Thoracic aorta (tissue), 2 donors: ENCODE data around the gene DNM3. TPM values are rescaled to one million over a fixed set of nuclear protein-coding genes. Genes with fewer than 3 reads are reported as not detected.
A peak's percentile ranks its signal among the peaks of the same experiment; 100 is the strongest.

Experiments
- ATAC-seq: fragments of 150-250 bp; one replicate; pipeline ENCODE4 v1.8.0; 2017; ENCODE audit warnings: low read depth; ENCODE audit not compliant: insufficient number of reproducible peaks, low FRiP score
- DNase-seq: peaks from one replicate; pipeline ENCODE4 v3.0.0-alpha.2; 2020; ENCODE audit warnings: low spot score
- H3K27ac ChIP-seq, 2 donors: fragments of 200-600 bp; sonication (generic); 1 replicate in 1 of 2; 2 replicates in 1 of 2; pipeline ENCODE4 v1.5.1; 2016; ENCODE audit warnings: mild to moderate bottlenecking in 2 of 2, moderate library complexity in 2 of 2
- H3K27me3 ChIP-seq: fragments of 200-600 bp; sonication (generic); replicated peaks from 2 replicates; pipeline ENCODE4 v1.6.0; 2016; ENCODE audit warnings: mild to moderate bottlenecking; ENCODE audit not compliant: insufficient read depth
- H3K36me3 ChIP-seq: fragments of 200-600 bp; sonication (generic); one replicate; pipeline ENCODE4 v1.5.1; 2016
- H3K4me1 ChIP-seq, 2 donors: fragments of 200-600 bp; sonication (generic); 1 replicate in 1 of 2; 2 replicates in 1 of 2; pipeline versions ENCODE4 v1.5.1 to v1.6.0; 2016; ENCODE audit warnings: low read depth in 2 of 2, mild to moderate bottlenecking in 1 of 2; ENCODE audit not compliant: control insufficient read depth in 1 of 2
- H3K4me3 ChIP-seq: fragments of 200-600 bp; sonication (generic); 2 replicates; pipeline ENCODE4 v1.5.1; 2016; ENCODE audit warnings: mild to moderate bottlenecking
- H3K9me3 ChIP-seq: fragments of 200-600 bp; sonication (generic); 2 replicates; pipeline ENCODE4 v1.5.1; 2016
- total RNA-seq, 2 donors: library from RNA; depleted of rRNA; stranded (reverse); fragments of >200 nt; gene quantifications; one replicate each; pipeline versions ENCODE4 v1.1.0 to v1.2.3, GENCODE V29; 2016
- TF ChIP-seq, protein P1 (sequence below): fragments of 200-600 bp; sonication (generic); IDR thresholded peaks from one replicate; pipeline ENCODE4 v1.5.1; 2019; ENCODE audit warnings: antibody characterized with exemption

The DNM3 gene
- total RNA-seq, 2 donors from 2014 or later: 5.8 to 7.5 TPM

DNA sequence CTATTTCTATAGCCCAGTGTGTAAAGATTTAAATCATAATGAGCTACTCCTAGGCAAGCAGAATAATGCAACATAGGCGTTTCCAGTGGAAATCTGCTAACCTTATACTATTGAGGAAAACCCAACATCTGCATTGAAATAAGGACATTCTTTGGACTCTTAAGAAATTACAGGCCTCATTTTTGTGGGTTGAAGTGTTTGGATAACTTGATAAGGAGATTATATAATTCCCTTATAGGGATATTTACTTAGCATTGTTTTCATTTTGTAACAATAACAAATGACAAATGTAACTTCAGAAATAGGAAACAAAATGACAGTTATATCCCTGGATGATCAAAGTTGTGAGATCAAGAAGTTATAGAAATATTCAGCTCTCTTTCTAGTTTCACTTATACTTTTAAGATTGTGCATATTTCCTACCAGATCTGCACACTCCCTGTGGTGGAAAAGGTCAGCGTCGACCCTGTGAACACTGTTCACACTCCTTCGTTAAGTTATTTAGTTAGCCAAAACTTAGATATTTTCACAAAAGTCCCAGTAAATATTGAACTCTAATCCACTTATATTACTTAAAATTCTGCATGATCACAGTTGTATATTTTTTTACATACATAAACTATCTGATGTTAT lies 294.8 kb downstream of the DNM3 start:
- ATAC-seq (no peak), DNase-seq (no peak)
- TF ChIP-seq, protein P1, sequence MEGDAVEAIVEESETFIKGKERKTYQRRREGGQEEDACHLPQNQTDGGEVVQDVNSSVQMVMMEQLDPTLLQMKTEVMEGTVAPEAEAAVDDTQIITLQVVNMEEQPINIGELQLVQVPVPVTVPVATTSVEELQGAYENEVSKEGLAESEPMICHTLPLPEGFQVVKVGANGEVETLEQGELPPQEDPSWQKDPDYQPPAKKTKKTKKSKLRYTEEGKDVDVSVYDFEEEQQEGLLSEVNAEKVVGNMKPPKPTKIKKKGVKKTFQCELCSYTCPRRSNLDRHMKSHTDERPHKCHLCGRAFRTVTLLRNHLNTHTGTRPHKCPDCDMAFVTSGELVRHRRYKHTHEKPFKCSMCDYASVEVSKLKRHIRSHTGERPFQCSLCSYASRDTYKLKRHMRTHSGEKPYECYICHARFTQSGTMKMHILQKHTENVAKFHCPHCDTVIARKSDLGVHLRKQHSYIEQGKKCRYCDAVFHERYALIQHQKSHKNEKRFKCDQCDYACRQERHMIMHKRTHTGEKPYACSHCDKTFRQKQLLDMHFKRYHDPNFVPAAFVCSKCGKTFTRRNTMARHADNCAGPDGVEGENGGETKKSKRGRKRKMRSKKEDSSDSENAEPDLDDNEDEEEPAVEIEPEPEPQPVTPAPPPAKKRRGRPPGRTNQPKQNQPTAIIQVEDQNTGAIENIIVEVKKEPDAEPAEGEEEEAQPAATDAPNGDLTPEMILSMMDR: no peak
- peak overlapping the region; percentile 60 for H3K4me3 ChIP-seq
- H3K36me3 ChIP-seq: no peaks in the 10 kb centered on the region
- no peaks in the 10 kb centered on the region for H3K27me3 ChIP-seq
- no peaks in the 10 kb centered on the region for H3K9me3 ChIP-seq
- H3K27ac ChIP-seq: peak overlapping the region; percentile 52 to 89
- H3K4me1 ChIP-seq: peaks cover 10 to 31% of the 10 kb centered on the region in 2 donors

DNA sequence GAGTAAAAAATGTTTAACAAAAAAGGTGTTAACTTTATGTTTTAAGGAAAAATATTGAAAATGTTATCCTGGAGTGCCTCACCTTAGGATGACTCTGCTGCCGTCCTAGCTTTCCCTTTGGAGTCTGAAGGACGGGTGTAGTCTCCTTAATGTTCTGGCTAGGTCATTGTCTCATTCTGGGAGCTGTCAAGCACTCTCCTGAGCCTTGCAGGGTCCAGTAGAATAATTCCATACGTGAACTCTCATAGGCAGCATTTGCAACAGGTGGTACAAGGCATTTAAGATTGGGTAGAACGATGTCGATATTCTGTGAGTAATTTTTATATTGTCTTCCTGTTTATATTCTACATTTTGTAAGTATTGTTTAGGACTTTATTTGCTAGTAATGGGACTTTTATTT lies 295.6 kb downstream of the DNM3 start:
- no peaks in the 10 kb centered on the region for H3K9me3 ChIP-seq
- H3K4me3 ChIP-seq: peak overlapping the region; percentile 60
- TF ChIP-seq, protein P1: no peak
- no peaks in the 10 kb centered on the region for H3K27me3 ChIP-seq
- no peak for ATAC-seq
- H3K36me3 ChIP-seq: no peaks in the 10 kb centered on the region
- no peak for DNase-seq
- H3K4me1 ChIP-seq: peaks cover 10 to 31% of the 10 kb centered on the region in 2 donors
- peak overlapping the region; percentile 52 to 89 for H3K27ac ChIP-seq

DNA sequence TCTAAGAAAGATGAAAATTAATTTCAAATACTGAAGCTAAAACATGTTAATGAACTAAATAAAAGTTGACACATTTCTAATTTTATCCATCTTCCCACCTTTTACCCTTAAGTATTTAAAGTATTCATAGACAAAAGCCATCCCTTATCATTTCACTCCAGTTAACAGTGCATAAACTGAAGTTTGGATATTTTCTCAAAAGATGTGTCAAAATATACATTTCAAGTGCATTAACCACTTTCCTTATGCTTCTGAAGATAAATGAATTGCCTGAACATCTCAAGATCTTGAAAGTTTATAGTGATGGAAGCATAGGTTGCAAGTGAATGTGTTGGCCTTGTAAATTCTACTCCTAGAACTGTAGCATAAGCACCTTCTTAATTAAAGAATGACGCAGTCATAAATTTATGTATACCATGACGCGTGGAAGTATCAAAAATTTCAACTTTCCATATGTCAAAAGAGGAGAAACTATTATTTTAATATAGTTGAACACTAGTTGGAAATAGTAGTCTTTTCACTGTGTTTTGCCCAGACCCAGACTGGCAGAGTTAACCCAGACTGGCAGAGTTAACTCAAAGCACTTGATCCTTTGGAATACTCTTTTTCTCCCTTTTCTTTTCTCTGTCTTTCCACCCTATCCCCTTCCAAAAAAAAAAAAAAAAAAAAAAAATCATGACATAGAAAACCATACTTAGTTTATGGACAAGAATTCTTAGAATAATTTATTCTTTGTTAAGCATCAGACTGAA lies 296.6 kb downstream of the DNM3 start:
- Histone ChIP-seq H3K4me3 (no peak overlapping the region), H3K9me3 (no peaks in the 10 kb centered on the region), H3K27me3 (no peaks in the 10 kb centered on the region), H3K4me1 (peaks cover 10 to 31% of the 10 kb centered on the region in 2 donors), H3K27ac (peak overlapping the region; percentile 89 to 93), H3K36me3 (no peaks in the 10 kb centered on the region)
- TF ChIP-seq, protein P1: no peak
- no peak for DNase-seq
- no peak for ATAC-seq

DNA sequence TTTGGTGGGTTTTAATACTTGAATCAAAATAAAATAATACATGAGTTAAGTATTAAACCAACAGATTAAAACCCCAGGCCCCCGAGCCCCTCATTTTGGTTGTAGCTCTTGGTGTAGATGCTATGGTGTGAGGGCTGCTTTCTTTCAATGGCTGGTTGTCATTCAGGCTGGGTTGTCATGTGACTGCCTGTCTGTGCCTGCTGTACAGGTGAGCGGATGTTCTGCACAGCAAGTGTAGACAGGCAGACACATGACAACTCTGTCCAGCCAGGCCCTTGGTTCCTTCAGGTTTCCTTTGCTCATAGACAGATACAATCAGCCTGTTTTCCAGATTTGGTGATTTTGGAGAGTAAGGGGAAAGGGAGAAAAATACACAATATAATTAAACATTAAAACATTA lies 297.3 kb downstream of the DNM3 start:
- TF ChIP-seq, protein P1: no peak
- Histone ChIP-seq H3K9me3 (no peaks in the 10 kb centered on the region), H3K36me3 (no peaks in the 10 kb centered on the region), H3K27me3 (no peaks in the 10 kb centered on the region), H3K27ac (peak overlapping the region; percentile 89 to 93), H3K4me1 (peaks cover 10 to 31% of the 10 kb centered on the region in 2 donors), H3K4me3 (peak overlapping the region; percentile 84)
- ATAC-seq: no peak
- no peak for DNase-seq

DNA sequence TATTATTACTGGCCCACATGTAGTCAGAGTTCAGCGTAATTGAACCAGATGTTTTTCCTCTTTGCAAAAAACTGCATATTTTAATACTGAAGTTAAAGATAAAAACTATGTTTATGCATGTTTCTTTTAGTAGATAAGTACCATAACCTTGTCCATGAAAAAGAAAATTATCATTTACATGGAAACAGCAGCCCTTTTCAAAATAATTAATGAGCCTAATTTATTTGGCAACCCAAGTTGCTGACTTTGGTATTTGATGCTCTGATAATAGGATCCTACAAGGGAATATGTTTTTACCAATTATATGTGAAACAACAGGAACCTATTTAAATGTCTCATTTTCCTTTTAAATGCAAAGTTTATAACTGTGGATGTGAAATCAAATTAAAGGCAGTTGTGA lies 297.9 kb downstream of the DNM3 start:
- Histone ChIP-seq H3K36me3 (no peaks in the 10 kb centered on the region), H3K9me3 (no peaks in the 10 kb centered on the region), H3K27me3 (no peaks in the 10 kb centered on the region), H3K27ac (peak overlapping the region; percentile 89 to 93), H3K4me3 (peak overlapping the region; percentile 84), H3K4me1 (peaks cover 10 to 31% of the 10 kb centered on the region in 2 donors)
- no peak for DNase-seq
- ATAC-seq: no peak
- TF ChIP-seq, protein P1: no peak
